ENCODE measurements around the gene GPR151. TPM values are rescaled to one million over a fixed set of nuclear protein-coding genes. Genes with fewer than 3 reads are reported as not detected.

The GPR151 gene
- total RNA-seq, 2 donors from 2014 or later = 5.1 to 13.6 TPM

GRCh38 chr5:146523698-146524097 is 7.7 kb upstream of the GPR151 start:
- Mint-ChIP-seq H3K4me3 (no peak overlapping the region), H3K36me3 (ENCODE audit: low read depth) (no peaks in the 10 kb centered on the region), H3K27ac (no peak overlapping the region), H3K27me3 (ENCODE audit: insufficient read depth) (peaks cover 13% of the 10 kb centered on the region), H3K9me3 (no peaks in the 10 kb centered on the region), H3K4me1 (peaks cover 18% of the 10 kb centered on the region)
- no peak for DNase-seq
- Histone ChIP-seq H3K27me3 (ENCODE audit: control insufficient read depth, insufficient read depth, low read length, poor library complexity, severe bottlenecking) (peaks cover 14% of the 10 kb centered on the region), H3K36me3 (ENCODE audit: control insufficient read depth, insufficient read depth, low read length) (no peaks in the 10 kb centered on the region), H3K4me1 (ENCODE audit: control insufficient read depth, insufficient read depth, low read length) (peaks cover 5% of the 10 kb centered on the region), H3K9ac (ENCODE audit: extremely low read depth, low read length, poor library complexity, severe bottlenecking) (no peak overlapping the region), H3K27ac (ENCODE audit: low read depth, low read length) (no peak overlapping the region), H3K9me3 (ENCODE audit: control insufficient read depth, low read length) (no peaks in the 10 kb centered on the region), H3K4me3 (ENCODE audit: low read length) (no peak overlapping the region)
- WGBS, 2 experiments (ENCODE audit: insufficient coverage in 1 of 2, insufficient read length in 1 of 2) = 86 to 93% methylated on average over 3 of the region's 3 CpGs
- TF ChIP-seq CTCF (conservative IDR thresholded peaks at IDR 0.05) = no peak

- no peaks in the 10 kb centered on the region for H3K36me3 Mint-ChIP-seq (ENCODE audit: low read depth)
- Histone ChIP-seq H3K9me3 (ENCODE audit: control insufficient read depth, low read length) (no peaks in the 10 kb centered on the region), H3K4me1 (ENCODE audit: control insufficient read depth, insufficient read depth, low read length) (peaks cover 5% of the 10 kb centered on the region), H3K27ac (ENCODE audit: low read depth, low read length) (no peak overlapping the region), H3K4me3 (ENCODE audit: low read length) (no peak overlapping the region), H3K9ac (ENCODE audit: extremely low read depth, low read length, poor library complexity, severe bottlenecking) (no peak overlapping the region), H3K36me3 (ENCODE audit: control insufficient read depth, insufficient read depth, low read length) (no peaks in the 10 kb centered on the region), H3K27me3 (ENCODE audit: control insufficient read depth, insufficient read depth, low read length, poor library complexity, severe bottlenecking) (peaks cover 14% of the 10 kb centered on the region)
- no peaks in the 10 kb centered on the region for H3K9me3 Mint-ChIP-seq
- peaks cover 13% of the 10 kb centered on the region for H3K27me3 Mint-ChIP-seq (ENCODE audit: insufficient read depth)
- WGBS, 2 experiments (ENCODE audit: insufficient coverage in 1 of 2, insufficient read length in 1 of 2) = 80 to 84% methylated on average over 6 to 8 of the region's 8 CpGs
- no peak for DNase-seq
- no peak for TF ChIP-seq CTCF (conservative IDR thresholded peaks at IDR 0.05)
- no peak overlapping the region for H3K4me3 Mint-ChIP-seq
- H3K27ac Mint-ChIP-seq = no peak overlapping the region
- H3K4me1 Mint-ChIP-seq = peaks cover 21% of the 10 kb centered on the region
Measured at GRCh38 chr5:146521403-146522106, 5.6 kb upstream of the GPR151 start.

GRCh38 chr5:146520731-146521130 is 4.7 kb upstream of the GPR151 start:
- TF ChIP-seq CTCF (conservative IDR thresholded peaks at IDR 0.05) = no peak
- Mint-ChIP-seq H3K9me3 (no peaks in the 10 kb centered on the region), H3K27ac (no peak overlapping the region), H3K36me3 (ENCODE audit: low read depth) (no peaks in the 10 kb centered on the region), H3K4me3 (no peak overlapping the region), H3K4me1 (peaks cover 28% of the 10 kb centered on the region), H3K27me3 (ENCODE audit: insufficient read depth) (peaks cover 11% of the 10 kb centered on the region)
- no peak overlapping the region for H3K4me3 ChIP-seq (ENCODE audit: low read length)
- no peak for DNase-seq
- H3K9ac ChIP-seq (ENCODE audit: extremely low read depth, low read length, poor library complexity, severe bottlenecking) = no peak overlapping the region
- H3K4me1 ChIP-seq (ENCODE audit: control insufficient read depth, insufficient read depth, low read length) = peaks cover 5% of the 10 kb centered on the region
- H3K9me3 ChIP-seq (ENCODE audit: control insufficient read depth, low read length) = no peaks in the 10 kb centered on the region
- WGBS, 2 experiments (ENCODE audit: insufficient coverage in 1 of 2, insufficient read length in 1 of 2) = 64 to 71% methylated on average over 2 of the region's 2 CpGs
- H3K27ac ChIP-seq (ENCODE audit: low read depth, low read length) = no peak overlapping the region
- no peaks in the 10 kb centered on the region for H3K36me3 ChIP-seq (ENCODE audit: control insufficient read depth, insufficient read depth, low read length)
- peaks cover 14% of the 10 kb centered on the region for H3K27me3 ChIP-seq (ENCODE audit: control insufficient read depth, insufficient read depth, low read length, poor library complexity, severe bottlenecking)
